Testis (tissue), 2 donors: ENCODE results near the gene FKBP7.

Source experiments
- CTCF ChIP-seq, 3 experiments: fragments of 450-650 bp in 2 of 3; fragments of 200-600 bp in 1 of 3; sonication (generic) in 1 of 3; IDR thresholded peaks; one replicate each; pipeline ENCODE4 v1.5.1; 2016 to 2019; ENCODE audit warnings: antibody characterized with exemption in 3 of 3, mild to moderate bottlenecking in 2 of 3, moderate library complexity in 1 of 3
- POLR2A ChIP-seq: fragments of 450-650 bp; IDR thresholded peaks from one replicate; pipeline ENCODE4 v1.6.1; 2017; ENCODE audit warnings: antibody characterized with exemption, mild to moderate bottlenecking, moderate library complexity

- TF ChIP-seq CTCF (IDR thresholded peaks at IDR 0.05) (no peak), POLR2A (no peak)
Measured at GRCh38 chr2:178480227-178481181, 2.1 kb upstream of the FKBP7 start, which contains the start of gene PLEKHA3.
